GM19324 (cell line): Measurements from ENCODE around the gene TEX29.

Experiments
- ATAC-seq: cut with Tn5 transposase; IDR thresholded peaks from one replicate; pipeline ENCODE4 v1.9.1; 2021; ENCODE audit warnings: mild to moderate bottlenecking, moderate library complexity; ENCODE audit not compliant: unreplicated experiment, low FRiP score

Gene TEX29

GRCh38 chr13:111289251-111289650 lies 31.2 kb upstream of the TEX29 start:
- ATAC-seq = no peak

DNA sequence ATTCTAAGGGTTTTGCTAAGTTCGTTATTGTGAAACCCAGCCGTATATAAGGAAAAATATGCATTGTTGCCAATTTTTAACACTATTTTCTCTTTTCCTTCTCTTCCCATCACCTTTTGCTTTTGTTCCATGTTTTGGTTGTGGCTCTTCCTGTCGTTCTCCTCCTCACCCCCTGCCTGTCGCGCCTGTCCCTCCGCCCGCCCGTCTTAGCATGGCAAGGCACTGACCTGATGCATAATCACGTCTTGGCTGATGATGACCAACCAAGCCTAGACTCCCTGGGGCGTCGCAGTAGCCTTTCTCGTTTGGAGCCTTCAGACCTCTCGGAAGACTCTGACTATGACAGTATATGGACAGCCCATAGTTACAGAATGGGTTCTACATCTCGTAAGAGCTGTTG lies 28.5 kb upstream of the TEX29 start:
- no peak for ATAC-seq

DNA sequence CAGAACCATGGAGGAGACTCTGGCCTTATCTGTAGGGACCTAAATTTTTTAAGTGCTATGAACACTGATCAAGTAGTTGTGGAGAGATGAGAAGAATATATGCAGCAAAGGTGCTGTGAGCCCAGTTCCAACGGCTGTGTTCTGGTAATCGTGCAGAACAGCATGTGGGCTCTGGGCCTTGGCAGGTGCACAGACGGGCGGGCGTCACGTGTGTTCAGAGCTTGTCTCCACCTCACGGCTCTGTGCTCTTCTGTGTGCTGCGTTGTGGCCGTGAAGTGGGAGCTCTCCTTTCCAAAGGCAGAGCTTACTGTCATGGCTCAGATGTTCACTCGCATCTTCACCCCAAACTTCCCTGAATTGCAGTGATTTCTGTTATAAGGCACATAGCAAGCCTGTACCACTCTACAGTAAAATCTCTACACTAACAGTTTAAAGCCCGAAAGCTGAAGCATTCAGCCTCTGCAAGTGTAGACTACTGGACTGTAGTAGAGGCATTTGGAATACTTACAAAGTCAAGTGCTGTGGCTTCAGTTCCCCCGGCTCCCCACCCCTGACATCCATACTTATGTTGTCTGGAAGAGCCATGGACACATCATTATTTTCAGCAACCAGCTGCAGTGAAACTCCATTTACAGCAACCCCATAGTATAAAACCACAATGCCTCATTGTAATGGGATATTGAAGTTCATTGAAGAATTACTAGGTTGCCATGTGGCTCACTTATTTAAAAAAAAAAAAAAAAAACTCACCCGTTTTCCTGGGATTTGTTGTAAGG lies 27.5 kb upstream of the TEX29 start:
- ATAC-seq = no peak

DNA sequence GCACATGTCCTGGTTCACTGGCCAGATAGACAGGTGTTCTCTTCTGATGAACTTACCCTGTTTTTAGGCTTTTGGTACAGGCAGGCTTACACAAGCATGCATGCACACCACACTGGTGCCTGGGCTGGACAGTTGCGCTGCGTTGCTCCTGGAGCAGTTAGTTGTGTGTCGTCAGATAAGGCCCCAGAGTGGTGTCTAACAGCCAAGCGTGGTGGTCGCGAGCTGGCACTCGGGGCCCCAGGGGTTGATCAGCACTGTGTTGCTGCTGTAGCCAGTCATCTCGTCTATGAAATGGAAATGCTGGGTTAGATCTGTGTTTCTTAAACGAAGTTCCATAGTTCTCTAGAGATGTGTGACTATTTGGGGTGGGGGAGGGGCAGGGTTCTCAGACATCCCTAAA lies 24.6 kb upstream of the TEX29 start:
- ATAC-seq = no peak

DNA sequence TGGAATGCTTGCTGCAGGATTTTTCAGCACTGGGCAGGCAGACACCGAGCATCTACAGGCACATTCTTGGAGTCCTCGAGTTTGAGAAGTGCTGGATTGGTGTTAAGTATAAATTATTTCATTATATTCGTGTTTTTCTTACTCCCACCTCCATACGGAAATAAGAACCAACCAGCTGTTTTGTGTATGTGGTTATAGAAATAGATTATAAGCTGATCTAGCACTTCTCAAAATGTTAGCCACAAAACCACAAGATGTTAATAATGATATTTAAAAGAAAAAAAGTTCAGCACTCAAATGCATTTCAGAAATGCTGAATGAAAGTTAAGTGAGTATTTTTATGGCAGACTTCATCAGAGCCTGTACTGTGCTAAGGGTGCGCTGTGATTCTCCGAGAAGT lies 24.0 kb upstream of the TEX29 start:
- ATAC-seq = no peak

DNA sequence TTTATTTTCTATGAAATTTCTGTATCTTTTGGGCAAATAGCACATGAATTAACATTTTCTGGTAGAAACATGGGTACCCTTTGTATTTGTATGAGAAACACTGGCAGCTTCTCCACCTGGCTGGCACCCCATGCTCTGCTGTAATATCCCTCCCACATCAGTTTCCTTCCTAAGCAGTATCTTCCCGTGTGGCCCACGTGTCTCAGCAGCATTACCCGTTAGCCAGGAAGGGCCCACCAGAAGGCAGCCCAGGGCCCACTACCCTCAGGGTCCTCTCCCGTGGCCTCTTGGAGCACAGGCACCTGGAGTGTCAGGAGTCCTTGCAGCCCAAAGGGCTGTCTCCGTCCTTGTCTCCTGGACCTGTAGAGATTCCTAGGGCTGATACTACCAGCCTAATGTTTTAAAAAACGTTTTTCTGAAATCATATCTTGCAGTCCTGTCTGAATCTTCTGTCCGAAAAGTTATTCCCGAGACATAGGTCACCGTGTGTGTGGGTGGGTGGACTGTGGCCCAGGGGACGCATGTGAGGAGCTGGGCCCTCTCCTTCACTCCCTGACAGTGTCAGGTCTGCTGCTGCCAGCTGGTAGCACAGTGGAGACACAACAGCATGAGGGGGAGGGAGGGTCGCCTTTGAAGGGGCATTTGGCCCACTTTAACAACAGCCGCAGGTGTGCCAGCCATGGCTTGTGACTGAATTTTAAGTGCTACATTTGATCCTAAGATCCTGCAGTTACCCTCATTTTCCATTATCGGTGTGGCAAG lies 22.0 kb upstream of the TEX29 start:
- ATAC-seq = no peak

DNA sequence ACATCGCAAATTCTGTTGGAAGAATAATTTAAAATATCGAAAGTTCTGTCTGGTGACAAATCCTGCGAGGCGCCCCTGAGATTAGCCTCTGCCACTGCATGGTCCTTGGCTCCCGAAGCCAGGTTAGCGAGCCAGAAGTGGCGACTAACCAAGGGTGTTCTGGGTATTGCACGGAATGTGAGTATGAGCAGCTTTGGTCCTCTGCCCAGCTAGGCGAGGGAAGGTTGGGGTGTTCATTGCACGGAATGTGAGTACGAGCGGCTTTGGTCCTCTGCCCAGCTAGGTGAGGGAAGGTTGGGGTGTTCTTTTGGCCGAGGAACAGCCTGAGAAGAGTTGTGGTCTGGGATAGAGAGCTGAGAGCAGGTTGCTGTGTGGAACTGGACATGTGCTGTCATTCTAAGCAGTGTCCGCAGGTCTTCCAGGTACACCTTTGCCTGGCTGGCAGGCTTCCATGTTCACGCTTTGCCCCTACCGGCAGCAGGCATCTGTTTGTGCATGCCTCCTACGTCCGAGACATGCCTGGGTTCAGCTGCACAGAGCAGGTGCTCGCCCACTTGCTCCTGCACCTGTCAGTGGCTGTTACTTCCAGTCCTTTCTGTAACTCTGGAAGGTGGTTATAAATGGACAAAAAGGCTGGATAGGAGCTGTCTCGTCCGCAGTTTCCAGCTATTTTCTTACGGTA lies 18.3 kb upstream of the TEX29 start:
- ATAC-seq = no peak

DNA sequence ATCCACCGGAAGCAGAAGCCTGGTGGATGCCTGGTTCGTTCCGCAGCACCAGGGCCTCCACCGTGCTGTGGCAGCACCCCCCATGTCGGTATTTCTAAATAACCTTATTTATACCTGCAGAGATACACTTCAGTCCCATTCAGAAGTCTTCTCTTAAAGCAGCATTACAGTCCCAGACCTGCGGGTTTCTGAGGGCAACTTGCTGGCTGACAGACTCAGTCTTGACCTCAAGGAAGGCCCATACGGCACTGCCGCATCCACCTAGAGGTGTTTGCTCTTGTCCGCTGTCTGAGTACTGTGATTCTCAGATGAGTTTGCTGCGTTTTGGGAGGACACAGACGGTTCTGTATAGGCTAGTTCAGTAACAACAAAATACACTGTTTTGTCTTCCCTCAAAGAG lies 16.9 kb upstream of the TEX29 start:
- no peak for ATAC-seq

GRCh38 chr13:111304041-111304544 lies 16.3 kb upstream of the TEX29 start:
- ATAC-seq = peak; percentile 95

DNA sequence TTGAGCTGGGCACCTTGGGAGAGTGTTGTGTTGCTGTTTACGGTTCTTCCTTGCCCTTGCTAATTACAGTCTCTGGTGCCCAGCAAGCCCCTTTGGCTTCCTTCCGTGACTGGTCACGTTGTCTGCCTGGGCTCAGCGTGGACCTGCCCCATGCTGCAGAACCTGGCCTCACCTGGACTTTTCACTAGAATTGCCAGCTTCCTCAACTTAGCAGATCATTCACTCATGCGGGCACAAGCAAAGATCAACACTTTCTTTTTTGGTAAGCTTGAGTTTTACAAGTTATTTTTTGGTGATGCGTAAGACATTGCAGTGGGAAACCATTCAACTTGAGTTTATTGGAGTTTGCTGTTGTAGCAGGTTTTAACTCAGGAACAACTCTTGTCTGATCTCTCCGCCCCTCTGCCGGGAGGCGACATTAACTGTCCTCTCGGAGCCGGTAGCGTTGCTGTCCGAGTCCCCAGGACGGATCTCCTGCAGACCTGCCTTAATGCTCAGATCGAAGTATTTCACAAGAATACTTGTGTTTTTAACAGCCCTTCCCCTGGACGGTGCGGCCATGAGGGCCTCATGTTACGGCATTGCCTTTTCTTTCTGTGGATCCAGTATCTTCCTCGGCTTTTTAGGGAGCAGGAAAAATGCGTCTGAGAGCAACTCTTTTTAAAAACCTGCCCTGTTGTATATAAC lies 15.7 kb upstream of the TEX29 start:
- ATAC-seq = peak; percentile 47

DNA sequence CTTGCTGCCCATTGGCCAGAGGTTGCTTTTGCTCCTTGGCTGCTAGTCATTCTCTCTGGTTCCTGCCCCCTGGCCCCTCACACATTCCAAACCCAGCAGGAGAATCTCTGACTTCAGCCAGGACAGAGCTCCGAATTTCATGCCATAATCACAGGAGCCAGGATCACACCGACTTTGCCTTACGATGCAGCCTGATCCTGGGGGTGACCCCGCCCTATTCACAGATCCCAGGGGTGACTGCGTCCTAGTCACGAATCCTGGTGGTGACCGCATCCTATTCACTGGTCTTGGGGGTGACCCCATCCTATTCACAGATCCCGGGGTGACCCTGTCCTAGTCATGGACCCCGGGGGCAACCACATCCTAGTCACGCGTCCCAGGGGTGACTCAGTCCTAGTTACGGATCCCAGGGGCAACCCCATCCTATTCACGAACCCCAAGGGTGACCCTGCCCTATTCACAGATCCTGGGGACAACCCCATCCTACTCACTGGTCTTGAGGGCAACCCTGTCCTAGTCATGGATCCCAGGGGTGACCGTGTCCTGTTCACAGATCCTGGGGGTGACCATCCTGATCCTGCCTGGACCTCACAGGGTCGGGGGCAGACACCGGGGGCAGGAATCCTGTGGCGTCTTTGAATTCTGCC lies 7.4 kb upstream of the TEX29 start:
- ATAC-seq = no peak

DNA sequence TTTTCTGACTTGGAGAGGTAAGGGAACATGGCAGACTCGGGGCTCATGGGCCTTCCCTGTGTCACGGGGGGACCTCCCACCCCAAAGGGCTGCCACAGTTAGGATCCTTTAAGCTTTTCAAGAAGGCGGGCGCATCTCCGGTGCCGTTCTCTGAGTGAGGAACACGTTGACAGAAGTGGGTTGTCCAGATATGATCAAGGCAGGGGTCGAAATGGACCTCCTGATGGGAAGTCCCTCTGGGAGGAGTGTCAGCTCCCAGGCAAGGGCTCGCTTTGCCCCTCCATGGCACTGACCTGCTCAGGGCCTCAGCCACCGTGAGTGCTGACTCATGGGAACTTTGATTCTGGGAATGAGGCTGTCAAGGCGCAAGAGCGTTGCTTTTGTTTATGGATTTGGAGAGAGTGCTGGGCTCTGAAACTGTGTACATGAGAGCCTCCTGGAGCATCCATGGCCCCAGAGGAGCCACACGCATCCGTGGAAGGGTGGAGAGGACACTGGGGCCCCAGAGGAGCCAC lies 6.5 kb upstream of the TEX29 start:
- ATAC-seq = no peak

DNA sequence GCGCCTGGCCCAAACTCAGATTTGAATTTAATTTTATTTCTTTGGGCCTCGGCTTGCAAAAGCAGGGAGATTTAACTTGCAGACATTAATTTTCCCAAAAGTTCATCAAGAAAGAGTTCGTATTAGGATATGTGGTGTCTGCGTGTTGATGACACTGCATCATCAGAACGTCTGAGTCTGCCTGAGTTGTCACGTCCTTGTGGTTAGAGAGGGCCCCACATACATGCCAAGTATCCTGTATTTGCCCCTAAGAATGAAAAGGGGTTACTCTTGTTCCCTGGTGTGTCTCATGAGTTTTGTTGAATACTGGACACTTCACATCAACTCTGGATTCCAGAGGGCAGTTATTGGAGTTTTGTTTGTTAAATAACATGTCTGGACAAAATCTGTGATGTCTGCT lies 5.6 kb upstream of the TEX29 start:
- no peak for ATAC-seq

GRCh38 chr13:111315347-111315995 lies 5.0 kb upstream of the TEX29 start:
- ATAC-seq = no peak

DNA sequence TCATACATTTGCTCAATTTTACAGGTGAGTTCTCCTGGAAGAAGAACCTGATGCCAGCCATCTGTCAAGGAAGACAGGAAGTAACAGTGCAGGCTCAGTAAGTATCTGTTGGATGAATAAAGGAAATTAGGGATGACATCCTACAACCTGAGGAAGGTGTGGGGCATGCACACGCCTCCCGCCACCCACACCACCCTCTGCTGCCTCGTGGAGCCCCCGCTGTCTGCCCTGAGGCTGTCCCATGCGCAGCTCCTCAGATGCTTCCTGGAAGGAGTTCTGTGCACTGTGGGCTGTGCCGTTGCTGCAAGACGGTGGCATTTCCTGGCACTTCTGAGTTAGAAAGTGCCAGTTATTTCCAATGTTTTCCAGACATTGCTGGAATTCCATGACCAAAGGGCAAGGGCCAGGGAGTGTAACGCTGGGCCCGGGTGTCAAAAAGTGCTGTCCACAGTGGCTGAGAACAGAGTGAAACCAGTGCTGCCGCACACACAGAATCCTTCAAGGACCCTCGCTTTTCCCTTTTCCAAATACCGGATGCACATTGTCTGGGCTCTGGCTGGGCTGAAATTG lies 4.2 kb upstream of the TEX29 start:
- ATAC-seq = no peak

DNA sequence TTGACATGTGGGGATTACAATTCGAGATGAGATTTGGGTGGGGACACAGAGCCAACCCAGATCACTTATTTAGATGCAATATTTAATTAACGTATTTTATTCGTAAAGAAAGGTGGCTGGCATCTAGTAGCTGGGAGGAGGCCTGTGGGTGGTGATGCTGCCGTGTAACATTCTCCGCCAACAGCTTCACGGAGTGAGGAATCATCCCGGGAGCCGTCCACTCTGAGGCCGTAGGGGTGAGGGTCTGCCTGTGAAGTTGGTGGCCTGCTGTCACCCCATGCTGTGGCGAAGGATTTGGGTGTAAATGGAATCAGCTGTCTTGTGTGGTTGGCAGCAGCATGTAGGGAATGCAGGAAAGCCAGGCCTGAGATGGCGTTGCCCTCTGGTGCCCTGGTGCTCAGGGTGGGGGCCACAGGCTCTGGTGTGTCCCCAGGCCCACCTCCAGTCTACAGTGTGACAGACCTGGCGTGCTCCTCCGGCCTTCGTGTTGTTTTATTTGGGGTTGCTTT lies 3.3 kb upstream of the TEX29 start:
- ATAC-seq = no peak

DNA sequence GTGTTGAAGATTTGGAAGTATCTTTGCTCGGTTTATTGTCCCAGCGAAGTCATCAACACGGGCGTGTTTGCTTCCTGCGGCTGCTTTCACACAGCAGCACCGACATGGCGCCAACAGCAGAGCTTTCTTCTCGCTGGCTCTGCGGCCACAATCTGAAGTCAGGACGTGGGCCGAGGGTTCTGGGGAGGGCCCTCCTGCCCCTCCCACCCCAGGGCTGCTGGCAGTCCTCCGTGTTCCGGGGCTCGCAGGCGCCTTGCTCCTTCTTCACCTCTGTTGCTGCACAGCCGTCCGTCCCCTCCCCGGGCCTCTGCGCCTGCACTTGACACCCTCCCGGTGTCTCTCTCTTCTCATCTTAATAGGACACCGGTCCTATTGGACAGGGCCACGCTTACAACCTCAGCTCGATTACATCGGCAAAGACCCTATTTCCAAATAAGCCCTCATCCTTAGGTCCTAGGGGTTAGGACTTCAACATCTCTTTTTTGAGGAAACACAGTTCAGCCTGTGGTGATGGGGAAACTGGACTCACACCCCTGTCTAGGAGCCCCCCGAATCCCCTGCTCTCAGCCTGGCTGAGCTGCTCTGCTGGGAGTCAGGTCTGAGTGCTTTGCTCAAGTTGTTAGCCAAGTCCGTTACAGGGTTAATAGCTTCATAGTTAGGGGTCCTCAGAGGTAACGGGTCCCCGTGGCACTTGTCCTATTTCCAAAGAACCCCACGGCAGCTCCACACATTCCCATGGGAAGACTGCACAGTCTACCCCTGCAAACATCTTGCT lies 2.7 kb upstream of the TEX29 start:
- no peak for ATAC-seq

GRCh38 chr13:111318386-111318785 lies 2.1 kb upstream of the TEX29 start:
- ATAC-seq = no peak
